NCI-H2107 (cell line): ENCODE data around the gene ZNF511.

Source experiments
- DNase-seq: peaks from one replicate; lab custom pipeline; 2025; lab: John Stamatoyannopoulos, UW

ZNF511 gene

DNA sequence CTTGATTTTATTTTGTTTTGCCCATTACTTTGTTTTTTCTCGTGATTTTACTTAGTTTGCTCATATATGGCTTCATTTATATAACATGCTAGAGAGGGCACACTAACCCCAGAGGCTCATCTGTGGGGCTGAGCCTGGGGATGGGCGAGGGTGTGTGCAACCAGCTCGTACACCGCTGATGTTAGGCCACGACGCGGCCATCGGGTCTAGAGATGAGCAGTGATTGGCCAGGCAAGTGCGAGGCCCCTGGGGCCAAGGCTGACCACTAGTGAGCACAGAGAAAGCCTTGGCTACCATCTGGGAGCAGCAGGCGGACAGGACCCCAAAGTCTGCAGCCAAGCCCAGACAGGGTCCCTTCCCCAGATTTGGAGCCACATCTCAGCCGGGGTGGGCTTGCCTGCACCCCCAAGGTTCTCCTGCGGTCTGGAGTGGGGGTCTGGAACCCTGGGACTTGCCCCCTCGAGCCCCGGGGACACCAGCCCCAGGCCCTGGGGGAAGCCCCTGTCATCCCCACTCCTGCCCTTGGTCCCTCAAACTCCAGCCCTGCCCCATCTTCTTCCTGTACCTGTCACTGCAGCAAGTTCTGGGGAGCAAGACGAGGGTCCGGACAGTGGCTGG, 45.4 kb downstream of the ZNF511 start:
- no peak for DNase-seq

DNA sequence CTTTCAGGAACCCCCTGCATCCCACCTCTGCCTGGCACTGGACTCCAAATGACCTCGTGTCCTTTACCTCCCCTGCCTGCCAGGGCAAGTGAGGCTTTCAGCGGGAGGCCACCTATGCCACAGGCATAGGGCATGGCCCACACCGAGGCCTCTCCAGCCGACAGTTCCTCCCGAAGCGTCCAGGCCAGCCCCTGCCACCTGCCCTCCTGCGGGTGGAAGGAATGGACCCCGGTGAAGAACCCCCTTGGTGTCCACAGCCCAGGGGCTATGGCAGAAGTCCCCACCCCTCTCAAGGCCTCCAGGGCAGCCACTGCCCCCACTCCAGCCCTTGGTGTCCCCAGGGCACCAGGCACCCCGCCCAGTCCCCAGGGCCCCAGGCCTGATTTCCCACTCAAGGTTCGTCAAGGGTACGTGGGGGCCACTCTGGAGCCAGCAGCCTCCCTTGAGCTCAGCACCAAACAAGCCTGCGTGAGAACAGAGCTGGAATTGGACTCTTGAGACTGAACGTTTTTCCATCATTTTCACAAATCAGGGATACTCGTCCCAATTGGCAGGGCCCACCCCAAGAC, 46.0 kb downstream of the ZNF511 start:
- DNase-seq, result no peak

DNA sequence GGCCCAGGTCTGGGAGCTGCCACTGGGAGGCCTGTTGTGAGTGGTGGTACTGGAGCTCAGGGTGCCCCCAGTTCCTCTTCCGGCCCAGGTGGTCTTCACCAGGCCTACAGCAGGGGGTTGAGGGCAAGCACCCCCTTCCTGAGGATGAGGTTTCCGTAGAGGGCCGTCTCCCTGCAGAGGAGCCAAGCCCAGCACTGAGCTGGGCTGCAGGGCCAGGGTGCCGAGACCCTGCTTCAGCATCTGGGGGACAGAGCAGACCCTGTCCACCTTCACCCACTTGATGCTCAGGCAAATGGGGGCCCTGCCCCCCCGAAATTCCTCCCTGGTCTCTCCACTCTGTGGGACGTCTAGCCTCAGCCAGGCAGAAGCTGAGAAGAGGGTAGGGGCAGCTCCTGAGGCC, 46.6 kb downstream of the ZNF511 start:
- no peak for DNase-seq

- DNase-seq, result no peak
These were observed 47.3 kb downstream of the ZNF511 start for GRCh38 chr10:133355991-133356390.

GRCh38 chr10:133356549-133357284, 48.0 kb downstream of the ZNF511 start:
- DNase-seq, result no peak

DNA sequence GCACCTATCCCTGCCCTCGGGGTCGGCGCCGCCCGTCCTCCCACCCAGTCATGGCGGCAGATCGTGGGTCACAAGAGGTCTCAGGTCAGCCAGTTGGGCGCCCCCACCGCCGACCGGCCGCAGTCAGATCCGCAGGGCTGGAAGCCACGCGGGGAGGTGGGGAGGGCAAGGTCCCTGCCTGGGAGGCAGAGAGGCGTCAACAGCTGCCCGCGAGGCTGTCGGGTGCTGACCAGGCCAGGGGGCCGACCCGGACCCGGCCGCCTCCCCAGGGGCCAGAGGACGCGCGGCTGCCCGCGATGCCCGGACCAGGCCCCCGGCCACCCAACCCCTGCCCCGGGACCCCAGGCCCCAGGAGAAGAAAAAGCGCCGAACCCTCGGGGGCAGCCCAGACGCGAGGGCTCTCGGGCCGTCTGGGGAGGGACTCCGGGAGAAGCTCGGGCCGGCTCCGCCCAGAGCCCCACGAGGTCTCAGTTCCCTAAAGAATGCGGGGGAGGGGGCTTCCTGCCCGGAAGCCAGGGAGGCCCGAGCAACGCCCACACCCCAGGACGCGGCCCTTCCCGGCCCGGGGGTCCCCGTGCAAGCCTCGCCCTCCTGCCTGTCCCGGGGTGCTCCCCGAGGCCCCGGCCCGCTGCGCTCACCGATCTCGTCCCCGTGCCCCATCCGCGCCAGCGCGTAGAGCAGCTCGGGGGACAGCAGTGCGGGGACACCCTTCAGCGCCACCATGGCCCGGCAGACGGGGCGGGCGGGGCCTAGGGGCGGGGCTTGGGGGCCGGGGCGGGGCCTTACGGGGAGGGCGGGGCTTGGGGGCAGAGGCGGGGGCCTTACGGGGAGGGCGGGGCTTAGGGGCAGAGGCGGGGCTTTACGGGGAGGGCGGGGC, 48.8 kb downstream of the ZNF511 start, which contains the start of gene FUOM:
Gene FUOM, minus strand, starts transcription at position 735 of the 877 bp plus-strand sequence. Its CDS starts 12 bp downstream, at position 723.
- no peak for DNase-seq

- DNase-seq, result no peak
These were observed 49.6 kb downstream of the ZNF511 start for GRCh38 chr10:133358162-133358924.

- no peak for DNase-seq
These were observed 50.2 kb downstream of the ZNF511 start for GRCh38 chr10:133358925-133359310.

DNA sequence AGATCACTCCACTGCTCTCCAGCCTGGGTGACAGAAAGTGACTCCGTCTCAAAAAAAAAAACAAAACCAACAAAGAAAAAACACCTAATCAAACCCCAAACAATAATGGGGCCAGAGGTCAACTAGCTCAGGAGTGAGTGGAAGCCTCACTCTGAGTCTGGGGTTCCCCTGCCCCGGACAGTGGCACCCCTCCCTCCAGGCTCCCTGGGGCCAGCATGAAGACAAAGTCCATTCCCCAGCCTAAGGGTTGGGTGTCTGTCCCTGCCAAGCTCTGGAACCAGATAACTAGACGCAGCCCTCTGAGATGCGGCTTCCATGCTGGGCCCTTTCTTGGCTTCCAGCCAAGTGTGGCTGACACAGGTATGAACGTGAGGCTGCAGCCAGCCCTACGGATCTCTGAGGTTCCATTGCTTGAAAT, 50.8 kb downstream of the ZNF511 start:
- peak; percentile 8 for DNase-seq

GRCh38 chr10:133359972-133360610, 51.4 kb downstream of the ZNF511 start:
- DNase-seq, result no peak

DNA sequence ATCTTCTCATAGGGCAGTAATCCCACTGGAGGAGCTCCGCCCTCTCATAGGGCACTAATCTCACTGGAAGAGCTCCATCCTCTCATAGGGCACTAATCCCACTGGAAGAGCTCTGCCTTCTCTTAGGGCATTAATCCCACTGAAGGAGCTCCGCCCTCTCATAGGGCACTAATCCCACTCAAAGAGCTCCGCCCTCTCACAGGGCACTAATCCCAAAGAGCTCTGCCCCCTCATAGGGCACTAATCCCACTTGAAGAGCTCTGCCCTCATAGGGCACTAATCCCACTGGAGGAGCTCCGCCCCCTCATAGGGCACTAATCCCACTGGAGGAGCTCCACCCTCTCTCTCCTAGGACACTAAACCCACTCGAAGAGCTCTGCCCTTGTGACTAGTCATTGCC, 52.5 kb downstream of the ZNF511 start:
- no peak for DNase-seq

DNA sequence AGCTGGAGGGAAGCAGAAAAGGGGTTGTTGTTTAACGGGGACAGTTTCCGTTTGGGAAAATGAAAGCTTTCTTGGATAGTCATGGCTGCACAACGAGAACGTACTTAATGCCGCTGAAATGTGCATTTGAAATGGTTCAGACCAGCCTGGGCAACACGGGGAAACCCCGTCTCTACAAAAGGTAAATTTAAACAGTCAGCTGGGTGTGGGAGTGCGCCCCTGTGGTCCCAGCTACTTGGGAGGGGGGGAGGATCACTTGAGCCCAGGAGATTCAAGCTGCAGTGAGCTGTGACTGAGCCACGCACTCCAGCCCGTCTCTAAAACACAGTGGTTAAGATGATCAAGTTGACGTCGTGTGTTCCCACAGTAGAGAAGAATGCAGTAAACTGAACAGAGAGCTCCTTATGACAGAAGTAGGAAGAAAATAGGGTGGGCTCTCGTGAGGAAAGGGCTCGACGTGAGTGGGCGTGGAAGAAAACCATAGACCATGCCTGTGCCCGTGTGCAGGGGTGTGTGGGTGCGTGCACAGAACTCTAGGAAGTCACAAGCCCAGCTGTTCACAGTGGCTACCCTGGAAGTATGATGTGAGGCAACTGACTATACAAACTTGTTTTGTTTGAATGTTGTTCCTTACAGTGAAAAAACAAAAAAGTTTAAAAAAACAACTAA, 53.2 kb downstream of the ZNF511 start:
- no peak for DNase-seq
